ENCODE data around the gene MACROD2.

DNA sequence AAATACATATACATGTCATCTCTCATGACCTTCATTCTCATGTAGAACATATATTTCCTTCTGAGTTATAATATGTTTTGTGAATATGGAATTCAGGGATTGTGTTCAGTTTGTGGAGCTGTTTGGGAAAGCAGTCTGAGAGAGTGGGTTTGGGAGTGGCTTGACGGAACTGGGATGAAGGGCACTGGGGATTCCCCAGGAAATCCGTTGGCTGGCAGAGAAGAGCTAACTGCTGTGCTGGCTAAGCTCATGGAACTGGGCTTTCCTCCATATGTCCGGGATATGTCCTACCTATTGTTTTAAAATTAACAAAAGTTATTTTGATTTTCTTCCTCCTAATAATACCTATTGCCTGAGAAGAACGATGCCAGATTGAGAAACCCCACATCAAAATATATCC is 701.6 kb downstream of the MACROD2 start:
- TF ChIP-seq CTCF (IDR thresholded peaks at IDR 0.05) (no peak), POLR2A (IDR thresholded peaks at IDR 0.05) (no peak)

All from body of pancreas (tissue), 4 donors.